ENCODE results near the gene SEMA5A. TPM values are rescaled to one million over a fixed set of nuclear protein-coding genes. Genes with fewer than 3 reads are reported as not detected.

Gene SEMA5A
- total RNA-seq, 4 donors from 2014 or later = 2.4 to 129 (median 10.0) TPM

- no peaks in the 10 kb centered on the region for H3K9me3 ChIP-seq
- no peaks in the 10 kb centered on the region for H3K27me3 ChIP-seq
- H3K4me3 ChIP-seq = no peak overlapping the region
- DNase-seq = no peak
- H3K4me1 ChIP-seq = no peaks in the 10 kb centered on the region
- no peak for TF ChIP-seq POLR2A (IDR thresholded peaks at IDR 0.05)
- no peak for TF ChIP-seq CTCF (IDR thresholded peaks at IDR 0.05)
- intact Hi-C loops (cut with DNase I; ENCODE audit: low total_unique reads) = no loop called here
- H3K36me3 ChIP-seq = no peaks in the 10 kb centered on the region
- H3K27ac ChIP-seq = no peak overlapping the region
These were observed 312.2 kb downstream of the SEMA5A start for GRCh38 chr5:9233712-9234111.

DNA sequence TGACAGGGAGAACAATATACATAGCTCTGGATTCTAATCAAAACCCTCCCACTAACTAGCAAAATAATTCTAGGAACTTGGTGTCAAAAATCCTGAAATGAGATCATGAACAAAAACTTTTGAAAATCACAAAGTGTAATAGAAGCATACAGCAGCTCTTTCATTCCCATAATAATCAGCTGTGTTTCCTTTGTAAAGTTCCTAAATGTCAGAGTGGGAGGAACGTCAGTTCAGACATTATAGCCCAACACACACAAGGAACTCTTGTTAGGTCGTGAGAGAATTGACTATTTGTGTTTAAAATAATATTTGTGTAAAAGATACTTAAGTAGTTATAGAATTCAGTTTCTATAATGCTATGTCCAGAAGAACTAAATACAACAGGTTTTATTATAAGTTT, 312.8 kb downstream of the SEMA5A start:
- Histone ChIP-seq H3K4me3 (no peak overlapping the region), H3K27ac (no peak overlapping the region), H3K27me3 (no peaks in the 10 kb centered on the region), H3K9me3 (no peaks in the 10 kb centered on the region), H3K4me1 (no peaks in the 10 kb centered on the region), H3K36me3 (no peaks in the 10 kb centered on the region)
- TF ChIP-seq CTCF (IDR thresholded peaks at IDR 0.05) = no peak
- TF ChIP-seq POLR2A (IDR thresholded peaks at IDR 0.05) = no peak
- intact Hi-C loops (cut with DNase I; ENCODE audit: low total_unique reads) = no loop called here
- DNase-seq = no peak

DNA sequence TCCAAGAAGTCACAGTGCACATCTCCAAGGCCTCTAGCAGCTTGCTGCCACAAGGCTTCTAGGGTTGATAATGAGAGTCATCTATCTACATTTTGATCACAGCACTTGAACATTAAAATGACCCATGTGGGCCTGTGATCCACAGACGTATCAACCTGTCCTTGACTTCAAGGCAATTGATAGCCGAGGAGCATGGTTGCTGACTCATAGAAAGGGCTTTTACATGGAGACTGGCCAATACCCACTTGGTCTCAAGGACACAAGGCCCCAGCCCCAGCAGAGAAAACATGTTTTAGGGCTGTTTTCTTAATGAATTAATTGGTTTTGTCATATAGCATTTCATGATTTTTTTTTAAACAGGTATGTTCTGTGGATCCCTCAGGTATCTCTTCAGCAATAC, 314.0 kb downstream of the SEMA5A start:
- TF ChIP-seq POLR2A (IDR thresholded peaks at IDR 0.05) (no peak), CTCF (IDR thresholded peaks at IDR 0.05) (no peak)
- Histone ChIP-seq H3K4me1 (no peaks in the 10 kb centered on the region), H3K27ac (no peak overlapping the region), H3K4me3 (no peak overlapping the region), H3K9me3 (no peaks in the 10 kb centered on the region), H3K27me3 (no peaks in the 10 kb centered on the region), H3K36me3 (no peaks in the 10 kb centered on the region)
- intact Hi-C loops (cut with DNase I; ENCODE audit: low total_unique reads) = no loop called here
- no peak for DNase-seq

DNA sequence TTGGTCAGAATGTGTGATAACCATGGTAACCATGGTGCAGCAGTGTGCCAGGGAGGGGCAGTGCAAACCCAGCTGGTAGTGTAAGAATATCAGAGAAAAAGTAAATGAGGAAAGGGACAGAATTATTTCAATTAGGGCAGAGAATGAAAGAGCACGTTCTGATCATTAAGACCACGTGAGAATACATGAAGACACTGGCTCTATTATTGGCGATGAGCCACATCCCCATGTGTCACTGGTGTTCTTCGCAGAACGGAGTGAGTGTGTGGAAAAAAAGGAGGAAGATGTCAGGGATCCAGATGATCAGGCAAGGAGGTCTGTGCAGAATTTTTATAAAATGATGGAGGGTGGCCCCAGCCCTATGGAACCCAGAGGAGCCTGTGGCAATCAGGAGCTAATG, 315.5 kb downstream of the SEMA5A start:
- Histone ChIP-seq H3K9me3 (no peaks in the 10 kb centered on the region), H3K27me3 (no peaks in the 10 kb centered on the region), H3K27ac (no peak overlapping the region), H3K36me3 (no peaks in the 10 kb centered on the region), H3K4me3 (no peak overlapping the region), H3K4me1 (no peaks in the 10 kb centered on the region)
- DNase-seq = no peak
- TF ChIP-seq CTCF (IDR thresholded peaks at IDR 0.05) = no peak
- TF ChIP-seq POLR2A (IDR thresholded peaks at IDR 0.05) = no peak
- intact Hi-C loops (cut with DNase I; ENCODE audit: low total_unique reads) = no loop called here

GRCh38 chr5:9226016-9226536, 319.8 kb downstream of the SEMA5A start:
- Histone ChIP-seq H3K36me3 (no peaks in the 10 kb centered on the region), H3K27me3 (no peaks in the 10 kb centered on the region), H3K9me3 (no peaks in the 10 kb centered on the region), H3K4me3 (no peak overlapping the region), H3K27ac (no peak overlapping the region), H3K4me1 (no peaks in the 10 kb centered on the region)
- intact Hi-C loops (cut with DNase I; ENCODE audit: low total_unique reads) = no loop called here
- TF ChIP-seq CTCF (IDR thresholded peaks at IDR 0.05) (no peak), POLR2A (IDR thresholded peaks at IDR 0.05) (no peak)
- DNase-seq = no peak

Measured in uterus (tissue), 4 donors.